GM12872 (cell line): ENCODE data around the gene DRGX.

Experiments used
- CTCF ChIP-seq: IDR thresholded peaks from 3 replicates; pipeline ENCODE4 v1.5.1; 2011; ENCODE audit warnings: low read depth, mild to moderate bottlenecking, low read length, moderate library complexity; ENCODE audit not compliant: insufficient read depth

DRGX gene

GRCh38 chr10:49353026-49353894 lies 42.6 kb downstream of the DRGX start:
- TF ChIP-seq CTCF: no peak

GRCh38 chr10:49352323-49352722 lies 43.6 kb downstream of the DRGX start:
- TF ChIP-seq CTCF: no peak

GRCh38 chr10:49351669-49352068 lies 44.2 kb downstream of the DRGX start:
- no peak for TF ChIP-seq CTCF

GRCh38 chr10:49350846-49351532 lies 44.9 kb downstream of the DRGX start:
- no peak for TF ChIP-seq CTCF

- TF ChIP-seq CTCF: no peak
Observed at GRCh38 chr10:49350138-49350537, 45.8 kb downstream of the DRGX start.

DNA sequence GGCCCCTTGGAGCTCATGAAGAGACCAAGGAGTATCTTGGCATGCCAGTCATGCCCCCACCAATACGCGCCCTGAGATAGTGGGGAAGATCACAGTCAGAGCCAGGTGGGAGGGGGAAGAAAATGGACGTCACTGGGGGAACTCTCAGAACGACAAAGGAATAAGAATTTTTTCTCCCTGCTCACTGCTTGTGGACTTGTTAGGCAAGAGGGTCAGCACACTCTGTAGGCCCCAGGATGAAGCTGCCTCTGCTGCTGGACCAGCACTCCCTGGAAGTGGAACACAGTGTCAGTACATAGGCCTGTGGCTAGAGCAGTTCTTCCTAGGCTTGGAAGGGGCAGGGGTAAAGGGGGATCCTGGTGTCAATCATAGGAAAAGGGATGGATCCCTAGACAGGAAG lies 46.5 kb downstream of the DRGX start:
- no peak for TF ChIP-seq CTCF

GRCh38 chr10:49348593-49348992 lies 47.3 kb downstream of the DRGX start:
- no peak for TF ChIP-seq CTCF
